Renal cortical epithelial cell (primary cell): Measurements from ENCODE around the gene GSE1. TPM values are rescaled to one million over a fixed set of nuclear protein-coding genes. Genes with fewer than 3 reads are reported as not detected.

Experiments
- DNase-seq: peaks from one replicate; pipeline ENCODE4 v3.0.0-alpha.2; 2011; ENCODE audit warnings: low read depth
- total RNA-seq: library from RNA; depleted of rRNA; stranded (reverse); fragments of >200 nt; gene quantifications from 2 replicates; pipeline ENCODE4 v1.2.3, GENCODE V29; 2014

GSE1 gene
- total RNA-seq, 1 donor from 2014 or later, result 44.6 TPM

DNA sequence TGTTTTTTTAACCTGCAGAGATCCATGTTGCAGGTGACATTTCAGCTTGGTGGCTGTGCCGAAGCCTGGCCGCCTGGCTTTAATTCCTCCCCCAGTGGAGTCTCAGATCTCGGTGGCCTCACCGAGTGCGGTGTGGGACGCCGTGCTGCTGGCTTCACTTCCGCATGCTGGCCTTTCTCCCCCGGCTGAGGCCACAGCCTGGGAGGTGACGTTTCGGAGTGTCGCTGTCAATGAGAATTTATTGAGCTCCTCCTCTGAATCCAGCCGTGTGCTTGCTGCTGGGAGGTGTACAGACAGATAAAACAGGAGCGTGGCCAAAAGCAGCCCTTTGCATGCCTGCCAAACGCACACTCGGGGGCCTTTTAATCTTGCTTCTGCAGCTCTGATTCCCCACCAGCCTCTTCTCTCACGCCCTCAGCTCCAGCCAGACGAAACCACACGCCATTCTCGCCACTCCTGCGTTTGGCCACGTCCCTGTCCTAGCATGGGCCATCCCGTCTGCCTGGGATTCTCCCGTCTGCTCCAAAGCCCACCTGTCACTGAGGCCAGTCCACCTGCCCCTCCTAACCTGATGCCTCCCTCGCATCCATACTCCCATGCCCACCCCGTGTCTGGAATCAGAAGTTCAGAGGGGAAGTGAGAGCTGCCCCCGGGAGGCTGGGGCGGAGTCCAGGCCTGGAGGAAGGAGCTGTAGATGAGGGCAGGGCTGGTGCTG is 3.6 kb downstream of the GSE1 start:
- DNase-seq, result no peak

DNA sequence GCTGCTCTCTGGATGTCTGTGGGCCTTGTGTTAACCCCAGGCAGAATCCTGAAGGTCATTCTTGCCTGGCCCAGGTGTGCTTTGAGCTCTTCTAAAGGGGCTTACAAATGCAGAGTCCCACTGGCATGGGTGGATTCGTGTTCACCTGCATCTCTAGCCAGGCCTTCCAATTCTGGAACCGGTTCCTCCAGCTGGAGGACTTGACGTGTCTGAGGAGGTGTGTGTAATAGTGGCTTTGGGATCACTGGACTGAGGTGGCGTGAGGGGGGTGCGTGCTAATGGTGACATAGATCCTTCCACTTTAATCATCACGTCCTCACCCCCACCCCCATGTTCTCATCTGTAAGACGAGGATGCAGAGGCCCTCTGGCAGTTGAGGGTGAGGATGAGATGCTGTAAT is 4.8 kb downstream of the GSE1 start:
- DNase-seq, result no peak

DNA sequence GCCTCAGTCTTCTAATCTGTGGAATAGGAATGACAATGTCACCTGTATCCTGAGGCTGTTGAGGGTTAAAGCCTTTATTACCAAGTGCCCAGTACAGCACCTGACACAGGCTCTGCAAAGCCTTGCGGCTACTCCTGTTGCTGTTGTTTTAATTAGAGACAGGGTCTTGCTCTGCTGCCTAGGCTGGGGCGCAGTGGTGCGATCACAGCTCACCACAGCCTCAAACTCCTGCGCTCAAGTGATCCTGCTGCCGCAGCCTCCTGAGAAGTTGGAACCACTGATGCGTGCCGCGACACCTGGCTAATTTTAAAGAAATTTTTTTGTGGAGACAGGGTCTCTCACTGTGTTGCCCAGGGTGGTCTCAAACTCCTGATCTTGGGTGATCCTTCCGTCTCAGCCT is 5.4 kb downstream of the GSE1 start:
- DNase-seq, result no peak

DNA sequence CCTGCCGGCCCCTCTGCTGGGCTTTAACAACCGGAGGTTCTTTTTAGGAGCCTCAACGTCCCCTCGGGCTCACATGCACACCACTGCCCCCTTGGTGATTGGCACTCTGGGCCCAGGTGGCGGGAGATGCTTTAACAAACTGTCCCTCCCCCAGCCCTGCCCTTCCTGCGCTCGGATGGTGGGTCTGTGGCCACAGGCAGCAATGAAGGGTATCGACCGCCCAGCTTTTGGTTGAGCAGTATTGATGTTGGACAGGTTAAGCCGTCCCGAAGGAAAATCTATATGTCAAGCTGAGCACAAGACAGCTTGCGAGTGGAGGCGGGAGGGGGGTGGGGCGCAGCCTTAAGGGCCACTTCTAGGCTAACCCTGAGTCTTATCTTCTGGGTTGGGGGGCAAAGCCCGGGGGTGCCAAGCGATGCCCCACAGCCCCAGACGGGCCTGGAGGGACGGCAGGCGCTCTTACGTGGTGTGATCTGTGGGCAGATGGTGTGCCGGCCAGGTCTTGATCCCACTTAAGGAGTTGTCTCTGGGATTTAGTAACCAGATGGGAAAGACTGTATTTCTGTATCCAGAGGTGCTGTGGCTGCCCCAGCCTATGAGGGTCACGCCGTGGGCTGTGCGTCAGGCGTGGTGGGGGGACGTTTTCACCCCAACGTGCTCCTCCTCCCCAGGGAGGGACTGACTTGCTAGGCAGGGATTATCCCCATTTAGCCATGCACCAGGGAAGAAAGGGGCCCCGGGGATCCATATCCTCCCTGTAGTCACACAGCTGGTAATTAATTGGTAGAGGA is 6.2 kb downstream of the GSE1 start:
- no peak for DNase-seq

- no peak for DNase-seq
Observed at GRCh38 chr16:85620374-85620773, 7.3 kb downstream of the GSE1 start.

- DNase-seq, result peak; percentile 18
Observed at GRCh38 chr16:85621698-85622428, 8.7 kb downstream of the GSE1 start.

DNA sequence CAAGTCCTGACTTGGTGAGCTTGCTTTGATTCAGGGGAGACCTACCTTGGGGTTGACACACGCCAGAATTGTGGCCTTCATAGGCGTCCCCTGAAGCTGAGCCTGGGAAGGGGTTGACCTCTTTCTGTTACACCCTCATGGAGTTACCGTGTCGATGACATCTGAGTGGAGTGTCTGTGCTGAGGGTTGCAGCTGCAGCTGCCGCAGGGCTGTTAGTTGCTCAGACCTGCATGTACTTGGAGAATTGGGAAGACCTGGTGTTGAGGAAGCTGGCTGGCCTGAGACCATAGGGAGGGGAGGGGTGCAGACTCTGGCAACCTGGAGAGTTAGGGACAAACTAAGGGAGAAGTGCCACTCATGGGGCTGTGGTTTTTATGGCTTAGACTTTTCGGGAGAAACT is 9.6 kb downstream of the GSE1 start:
- no peak for DNase-seq

DNA sequence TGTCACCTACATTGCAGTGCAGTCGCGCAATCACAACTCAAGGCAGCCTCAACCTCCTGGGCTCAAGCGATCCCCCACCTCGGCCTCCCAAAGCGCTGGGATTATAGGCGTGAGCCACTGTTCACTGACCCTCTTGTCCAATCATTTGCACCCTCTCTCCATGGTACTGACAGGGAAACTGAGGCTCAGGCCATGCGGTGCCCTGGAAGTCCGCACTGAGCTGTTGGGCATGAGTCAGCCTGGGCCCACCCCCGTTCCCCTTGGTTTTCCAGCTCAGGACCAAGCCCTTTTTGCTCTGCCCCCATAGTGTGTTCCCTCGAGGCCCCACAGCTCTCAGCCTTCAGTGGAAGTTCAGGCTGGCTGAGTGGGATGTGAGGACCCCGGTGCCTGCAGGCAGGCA is 10.1 kb downstream of the GSE1 start:
- no peak for DNase-seq

DNA sequence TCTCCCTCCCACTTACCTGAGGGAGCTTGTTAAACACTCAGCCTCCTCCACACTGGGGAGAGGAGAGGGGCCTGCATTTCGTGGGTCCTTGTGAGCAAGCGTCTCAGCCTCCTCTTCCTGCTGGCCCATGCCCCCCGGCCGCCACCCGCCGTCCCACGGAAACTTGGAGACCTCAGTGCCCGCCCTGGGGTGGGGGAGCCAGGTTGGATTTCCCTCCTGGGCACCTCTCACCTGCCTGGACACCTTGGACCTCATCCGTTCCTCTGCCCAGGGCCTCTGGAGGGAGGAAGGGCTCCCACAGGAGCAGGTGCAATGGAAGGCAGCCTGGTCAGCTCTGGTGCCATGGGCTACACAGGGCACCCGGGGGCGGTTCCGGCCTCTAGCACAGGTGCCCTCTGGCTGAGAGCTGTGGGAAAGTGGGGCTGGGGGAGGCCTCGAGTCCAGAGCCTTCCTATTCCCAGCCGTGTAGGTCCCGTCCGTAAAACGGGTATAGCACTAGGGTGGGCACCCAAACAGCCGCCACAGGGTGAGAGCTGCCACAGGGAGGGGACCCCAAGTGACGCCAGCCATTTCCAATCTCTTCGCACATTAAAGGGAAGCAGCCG is 11.0 kb downstream of the GSE1 start:
- no peak for DNase-seq

- no peak for DNase-seq
Observed at GRCh38 chr16:85624646-85625045, 11.5 kb downstream of the GSE1 start.

- no peak for DNase-seq
Observed at GRCh38 chr16:85625053-85625452, 11.9 kb downstream of the GSE1 start.

DNA sequence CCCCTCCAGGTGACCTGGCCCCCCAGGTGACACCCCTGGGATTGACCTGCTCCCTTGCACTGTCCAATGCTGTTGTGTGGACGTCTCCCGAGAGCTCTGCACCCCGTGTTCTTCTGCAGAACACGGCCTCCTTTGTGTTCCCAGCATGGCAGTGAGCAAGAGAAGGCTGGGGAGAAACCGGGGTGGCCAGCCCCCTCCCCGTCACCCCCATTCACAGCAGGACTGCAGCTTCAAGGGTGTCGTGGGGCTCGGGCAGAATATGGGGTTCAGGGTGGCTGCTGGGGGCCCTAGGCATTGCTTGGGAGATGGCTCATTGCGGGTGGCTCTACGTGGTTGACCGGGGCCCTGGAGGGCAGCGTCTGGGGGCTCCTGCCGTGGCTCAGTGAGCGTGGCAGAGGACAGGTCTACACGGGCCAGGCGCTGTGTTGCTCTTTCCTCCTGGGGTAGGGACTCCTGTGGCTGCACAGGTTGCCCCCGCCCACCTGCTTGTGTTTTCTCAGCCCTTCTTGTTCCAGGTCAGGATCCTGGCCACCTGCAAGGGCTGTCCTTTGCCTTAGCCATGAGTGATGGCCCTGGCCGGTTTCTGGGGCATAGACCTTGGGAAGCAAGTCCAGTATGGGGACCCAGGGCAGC is 12.5 kb downstream of the GSE1 start:
- no peak for DNase-seq

DNA sequence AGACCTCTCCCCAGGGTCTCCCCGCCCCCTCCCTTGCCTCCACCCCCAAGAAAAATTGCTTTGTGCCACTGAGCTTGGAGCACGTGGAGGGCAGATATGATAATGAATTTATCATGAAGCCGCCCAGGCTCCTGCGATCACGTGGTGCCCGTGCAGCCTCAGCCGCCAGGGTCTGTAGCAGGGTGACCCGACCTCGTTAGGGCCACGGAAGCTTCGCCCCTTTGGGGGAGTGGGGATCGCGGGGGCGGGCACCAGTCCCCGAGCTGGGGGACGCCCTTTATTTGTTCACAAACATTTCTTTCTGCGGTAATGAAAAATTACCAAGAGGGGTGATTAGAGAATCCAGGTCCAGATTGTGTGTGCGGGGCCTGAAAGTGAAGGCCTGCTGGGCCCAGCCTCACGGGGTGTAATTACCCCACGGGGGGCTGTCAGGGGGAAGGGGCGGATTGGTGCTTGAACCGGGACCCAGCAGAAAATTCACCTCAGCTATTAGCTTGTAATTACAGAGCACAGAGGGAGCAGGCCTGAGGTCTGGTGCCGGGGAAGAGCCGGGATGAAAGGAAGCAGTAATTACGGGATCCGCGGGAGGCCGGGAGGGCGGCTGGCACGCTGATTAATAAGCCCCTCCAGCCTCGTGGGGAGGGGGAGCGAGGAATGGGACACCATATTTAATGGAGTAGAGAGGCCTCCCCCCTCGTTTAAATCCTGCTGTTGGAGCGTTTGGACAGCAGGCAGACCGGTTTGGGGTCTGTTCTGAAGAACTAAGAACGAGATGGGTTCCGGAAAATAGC is 13.3 kb downstream of the GSE1 start:
- no peak for DNase-seq

DNA sequence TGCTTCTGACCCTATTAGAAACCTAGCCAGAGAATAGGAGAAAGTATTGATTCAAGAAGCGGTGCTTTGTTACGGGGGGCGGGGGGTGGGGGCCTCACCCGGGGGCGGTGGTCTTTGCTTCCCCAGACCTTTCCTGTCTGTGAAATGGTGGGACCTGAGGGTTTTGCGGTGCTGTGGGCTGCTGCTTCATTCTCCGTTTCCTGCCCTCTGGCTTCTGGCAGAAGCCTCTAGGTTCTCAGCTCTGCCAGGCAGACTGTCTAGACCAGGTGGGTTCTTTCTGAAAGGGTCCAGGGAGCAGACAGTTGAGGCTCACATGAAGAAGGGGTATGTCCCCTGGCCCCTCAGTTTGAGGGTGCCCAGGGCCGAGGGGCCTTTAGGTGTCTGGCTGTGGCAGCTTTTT is 14.0 kb downstream of the GSE1 start:
- no peak for DNase-seq

DNA sequence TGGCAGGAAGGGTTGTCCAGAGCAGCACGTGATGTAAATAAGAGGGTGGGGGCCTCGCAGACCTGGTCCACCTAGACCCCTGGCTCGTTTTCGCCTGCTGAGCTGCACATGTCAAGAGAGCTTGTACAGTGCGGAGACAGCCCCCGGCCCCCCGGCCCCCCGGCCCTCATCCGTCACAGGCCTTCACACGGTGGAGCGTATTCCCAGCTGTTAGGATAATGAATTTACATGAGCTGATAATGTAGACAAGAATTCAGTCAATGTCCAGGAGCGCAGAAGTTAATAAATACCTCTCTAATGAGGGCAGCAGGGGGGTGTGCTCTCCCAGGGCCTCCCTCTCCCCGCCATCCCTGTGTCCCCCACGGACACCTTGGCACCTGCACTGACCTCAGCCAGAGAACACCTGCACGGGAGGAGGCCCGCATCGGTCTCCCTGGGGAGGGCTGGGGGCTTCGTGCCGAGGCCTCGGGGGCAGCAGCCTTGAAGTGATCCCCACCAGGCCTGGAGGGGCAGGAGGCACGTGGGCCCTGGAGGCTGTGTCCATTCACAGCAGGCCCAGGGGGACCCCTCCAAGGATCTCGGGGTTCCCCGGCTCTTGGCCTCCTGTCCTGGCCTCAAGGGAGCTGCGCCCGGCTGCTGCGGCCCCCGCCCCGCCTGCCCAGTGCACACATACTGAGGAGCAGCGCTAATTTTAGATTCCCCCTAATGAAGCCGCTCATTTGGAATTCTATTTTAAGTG is 14.6 kb downstream of the GSE1 start:
- no peak for DNase-seq

DNA sequence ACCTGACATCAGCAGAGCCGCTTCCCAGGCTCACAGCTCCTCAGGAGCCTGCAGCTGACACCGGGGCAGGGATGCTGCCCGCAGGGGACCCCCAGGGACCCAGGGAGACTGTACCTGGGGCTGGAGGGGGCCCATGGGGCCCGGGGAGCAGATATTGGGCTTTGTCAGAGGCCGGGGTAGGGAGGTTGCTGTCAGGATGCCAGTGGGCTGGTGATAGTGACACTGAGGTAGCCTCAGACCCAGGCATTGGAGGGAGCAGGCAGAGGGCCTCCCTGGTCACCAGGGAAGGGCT is 15.1 kb downstream of the GSE1 start:
- no peak for DNase-seq

DNA sequence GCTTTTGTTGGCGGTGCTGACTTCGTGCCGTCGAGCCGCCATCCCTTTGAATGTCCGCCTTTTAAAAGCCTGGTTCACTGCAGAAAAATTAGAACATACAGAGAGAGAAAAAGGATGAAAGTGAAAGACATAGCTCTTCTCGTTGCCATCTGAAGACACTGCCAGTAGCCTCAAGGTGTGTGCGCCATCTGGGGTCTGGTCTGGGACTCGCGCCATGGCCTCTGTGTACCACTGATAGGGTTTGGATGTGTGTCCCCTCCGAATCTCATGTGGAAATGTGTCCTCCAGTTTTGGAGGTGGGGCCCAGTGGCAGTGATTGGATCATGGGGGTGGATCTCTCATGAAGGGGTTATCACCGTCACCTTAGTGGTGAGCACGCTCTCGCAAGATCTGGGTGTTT is 15.5 kb downstream of the GSE1 start:
- DNase-seq, result no peak

GRCh38 chr16:85629326-85629725 is 16.2 kb downstream of the GSE1 start:
- DNase-seq, result no peak

DNA sequence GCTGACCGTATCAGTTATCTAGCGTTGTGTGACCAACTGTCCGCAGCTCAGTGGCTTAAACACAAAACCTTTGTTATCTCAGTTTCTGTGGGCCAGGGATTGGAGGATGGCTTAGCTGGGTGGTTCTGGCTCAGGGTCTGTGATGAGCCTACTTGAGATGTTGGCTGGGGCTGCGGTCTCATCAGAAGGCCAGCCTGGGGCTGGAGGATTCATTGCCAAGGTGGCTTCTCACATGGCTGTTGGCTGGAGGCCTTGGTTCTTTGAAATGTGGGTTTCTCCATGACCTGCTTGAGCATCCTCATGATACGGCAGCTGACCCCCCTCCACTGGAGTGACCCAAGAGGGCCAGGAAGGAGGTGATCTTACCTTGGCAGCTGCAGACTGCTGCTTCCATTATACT is 16.7 kb downstream of the GSE1 start:
- no peak for DNase-seq

- no peak for DNase-seq
Observed at GRCh38 chr16:85631230-85631629, 18.1 kb downstream of the GSE1 start.
